Mucosa of rectum (tissue), 2 donors: ENCODE results near the gene SLC9A7.
A peak's percentile ranks its signal among the peaks of the same experiment; 100 is the strongest.

Source experiments
- H3K27ac ChIP-seq, 2 donors: one replicate each; pipeline ENCODE4 v1.7.0; 2013; ENCODE audit warnings: inconsistent platforms in 2 of 2, low read depth in 2 of 2, low read length in 2 of 2
- H3K27me3 ChIP-seq, 2 donors: one replicate each; pipeline ENCODE4 v1.7.0; 2013; ENCODE audit warnings: low read length in 2 of 2; ENCODE audit not compliant: control insufficient read depth in 2 of 2, insufficient read depth in 2 of 2
- H3K36me3 ChIP-seq, 2 donors: one replicate each; pipeline ENCODE4 v1.7.0; 2013; ENCODE audit warnings: low read length in 2 of 2; ENCODE audit not compliant: control insufficient read depth in 2 of 2, insufficient read depth in 2 of 2
- H3K4me1 ChIP-seq, 2 donors: one replicate each; pipeline ENCODE4 v1.7.0; 2013; ENCODE audit warnings: low read length in 2 of 2, mild to moderate bottlenecking in 1 of 2; ENCODE audit not compliant: control insufficient read depth in 2 of 2, insufficient read depth in 2 of 2
- H3K4me3 ChIP-seq, 2 donors: one replicate each; pipeline ENCODE4 v1.7.0; 2013; ENCODE audit warnings: low read length in 2 of 2
- H3K9ac ChIP-seq, 2 donors: one replicate each; pipeline ENCODE4 v1.7.0; 2013; ENCODE audit warnings: low read length in 2 of 2, low read depth in 1 of 2, mild to moderate bottlenecking in 1 of 2
- H3K9me3 ChIP-seq, 2 donors: one replicate each; pipeline ENCODE4 v1.7.0; 2013; ENCODE audit warnings: low read length in 2 of 2; ENCODE audit not compliant: control insufficient read depth in 2 of 2
- donor health status: healthy.
- donor health status: Normal muscosa, but diverticular disease.

The SLC9A7 gene

GRCh38 chrX:46662188-46662958 lies 96.5 kb downstream of the SLC9A7 start:
- H3K27me3 ChIP-seq, result peaks cover 3 to 4% of the 10 kb centered on the region in 2 donors
- H3K27ac ChIP-seq, result no peak overlapping the region
- no peak overlapping the region for H3K9ac ChIP-seq
- H3K4me1 ChIP-seq, result no peaks in the 10 kb centered on the region
- H3K4me3 ChIP-seq, result no peak overlapping the region
- no peaks in the 10 kb centered on the region for H3K36me3 ChIP-seq
- no peaks in the 10 kb centered on the region for H3K9me3 ChIP-seq

- H3K9me3 ChIP-seq, result no peaks in the 10 kb centered on the region
- H3K9ac ChIP-seq, result no peak overlapping the region
- no peak overlapping the region for H3K4me3 ChIP-seq
- no peaks in the 10 kb centered on the region for H3K36me3 ChIP-seq
- no peaks in the 10 kb centered on the region for H3K27me3 ChIP-seq
- H3K4me1 ChIP-seq, result no peaks in the 10 kb centered on the region
- H3K27ac ChIP-seq, result no peak overlapping the region
These were observed 105.4 kb downstream of the SLC9A7 start for GRCh38 chrX:46653482-46653881.

GRCh38 chrX:46649421-46650260 lies 109.3 kb downstream of the SLC9A7 start:
- peak overlapping the region in 1 of 2 donors; percentile 11 for H3K27ac ChIP-seq
- H3K9me3 ChIP-seq, result no peaks in the 10 kb centered on the region
- H3K4me3 ChIP-seq, result no peak overlapping the region
- peaks cover 0 to 3% of the 10 kb centered on the region in 2 donors for H3K27me3 ChIP-seq
- no peaks in the 10 kb centered on the region for H3K36me3 ChIP-seq
- peak overlapping the region in 1 of 2 donors; percentile 4 for H3K9ac ChIP-seq
- no peaks in the 10 kb centered on the region for H3K4me1 ChIP-seq

GRCh38 chrX:46648660-46649059 lies 110.3 kb downstream of the SLC9A7 start:
- Histone ChIP-seq H3K27me3 (peaks cover 0 to 3% of the 10 kb centered on the region in 2 donors), H3K9me3 (no peaks in the 10 kb centered on the region), H3K4me1 (no peaks in the 10 kb centered on the region), H3K27ac (no peak overlapping the region), H3K9ac (no peak overlapping the region), H3K4me3 (no peak overlapping the region), H3K36me3 (no peaks in the 10 kb centered on the region)

GRCh38 chrX:46647251-46647650 lies 111.7 kb downstream of the SLC9A7 start:
- H3K27ac ChIP-seq, result no peak overlapping the region
- no peaks in the 10 kb centered on the region for H3K36me3 ChIP-seq
- no peaks in the 10 kb centered on the region for H3K9me3 ChIP-seq
- H3K9ac ChIP-seq, result no peak overlapping the region
- no peak overlapping the region for H3K4me3 ChIP-seq
- H3K4me1 ChIP-seq, result no peaks in the 10 kb centered on the region
- H3K27me3 ChIP-seq, result peaks cover 0 to 3% of the 10 kb centered on the region in 2 donors

- H3K9me3 ChIP-seq, result no peaks in the 10 kb centered on the region
These were observed 113.3 kb downstream of the SLC9A7 start for GRCh38 chrX:46645614-46646013.

GRCh38 chrX:46643636-46644035 lies 115.3 kb downstream of the SLC9A7 start:
- Histone ChIP-seq H3K4me3 (no peak overlapping the region), H3K4me1 (no peaks in the 10 kb centered on the region), H3K27me3 (peaks cover 0 to 3% of the 10 kb centered on the region in 2 donors)

More at GRCh38 chrX:46645614-46646013, 113.3 kb downstream of the SLC9A7 start:
- peaks cover 0 to 3% of the 10 kb centered on the region in 2 donors for H3K27me3 ChIP-seq
- no peaks in the 10 kb centered on the region for H3K36me3 ChIP-seq
- no peaks in the 10 kb centered on the region for H3K4me1 ChIP-seq
- no peak overlapping the region for H3K4me3 ChIP-seq
- H3K27ac ChIP-seq, result no peak overlapping the region
- H3K9ac ChIP-seq, result no peak overlapping the region

GRCh38 chrX:46642145-46642544 lies 116.8 kb downstream of the SLC9A7 start:
- no peaks in the 10 kb centered on the region for H3K9me3 ChIP-seq
- no peaks in the 10 kb centered on the region for H3K4me1 ChIP-seq
- peaks cover 3% of the 10 kb centered on the region in 2 donors for H3K27me3 ChIP-seq
- no peak overlapping the region for H3K27ac ChIP-seq
- H3K36me3 ChIP-seq, result no peaks in the 10 kb centered on the region
- H3K9ac ChIP-seq, result no peak overlapping the region
- H3K4me3 ChIP-seq, result no peak overlapping the region

More at GRCh38 chrX:46643636-46644035, 115.3 kb downstream of the SLC9A7 start:
- Histone ChIP-seq H3K27ac (no peak overlapping the region), H3K9me3 (no peaks in the 10 kb centered on the region), H3K36me3 (no peaks in the 10 kb centered on the region), H3K9ac (no peak overlapping the region)

GRCh38 chrX:46637938-46638337 lies 121.0 kb downstream of the SLC9A7 start:
- Histone ChIP-seq H3K27me3 (peaks cover 0 to 6% of the 10 kb centered on the region in 2 donors), H3K4me1 (no peaks in the 10 kb centered on the region), H3K27ac (no peak overlapping the region)

GRCh38 chrX:46636223-46636622 lies 122.7 kb downstream of the SLC9A7 start:
- no peaks in the 10 kb centered on the region for H3K36me3 ChIP-seq

More at GRCh38 chrX:46637938-46638337, 121.0 kb downstream of the SLC9A7 start:
- Histone ChIP-seq H3K9me3 (no peaks in the 10 kb centered on the region), H3K36me3 (no peaks in the 10 kb centered on the region), H3K4me3 (no peak overlapping the region), H3K9ac (no peak overlapping the region)

More at GRCh38 chrX:46636223-46636622, 122.7 kb downstream of the SLC9A7 start:
- H3K27ac ChIP-seq, result no peak overlapping the region
- no peak overlapping the region for H3K4me3 ChIP-seq
- no peaks in the 10 kb centered on the region for H3K4me1 ChIP-seq
- H3K27me3 ChIP-seq, result peaks cover 0 to 6% of the 10 kb centered on the region in 2 donors
- H3K9ac ChIP-seq, result no peak overlapping the region
- no peaks in the 10 kb centered on the region for H3K9me3 ChIP-seq
